Activated naive CD8-positive, alpha-beta T cell treated with anti-CD3 and anti-CD28 coated beads, Interleukin-2, amount 50 U/mL, for 24 hours (primary cell): Measurements from ENCODE around the gene EYS.
"Not testable (repeated sequence)": the region's sequence is repeated elsewhere in the genome, so short reads cannot be mapped to it uniquely, and the experiment has no call there.

Source experiments
- ATAC-seq: fragments of 150-1000 bp; cut with Tn5 transposase; one replicate; pipeline ENCODE4 v1.10.0; 2021
- DNase-seq: peaks from one replicate; pipeline ENCODE4 v3.0.0; 2021
- H3K27ac Mint-ChIP-seq: one replicate; pipeline ENCODE4 v1.8.0; 2021; ENCODE audit warnings: mild to moderate bottlenecking, mixed read lengths
- H3K27me3 Mint-ChIP-seq: one replicate; pipeline ENCODE4 v1.8.0; 2021; ENCODE audit warnings: mixed read lengths
- H3K36me3 Mint-ChIP-seq: one replicate; pipeline ENCODE4 v1.8.0; 2021; ENCODE audit warnings: low read depth, mixed read lengths
- H3K4me1 Mint-ChIP-seq: one replicate; pipeline ENCODE4 v1.8.0; 2021; ENCODE audit warnings: mixed read lengths
- H3K4me3 Mint-ChIP-seq: one replicate; pipeline ENCODE4 v1.8.0; 2021; ENCODE audit warnings: mild to moderate bottlenecking, moderate library complexity, mixed read lengths
- H3K9me3 Mint-ChIP-seq: one replicate; pipeline ENCODE4 v1.8.0; 2021; ENCODE audit warnings: mixed read lengths

Gene EYS

GRCh38 chr6:63803371-63803770 lies 1903.7 kb downstream of the EYS start:
- no peak overlapping the region for H3K4me3 Mint-ChIP-seq
- H3K4me1 Mint-ChIP-seq, result no peaks in the 10 kb centered on the region
- H3K36me3 Mint-ChIP-seq, result no peaks in the 10 kb centered on the region
- no peak overlapping the region for H3K27ac Mint-ChIP-seq
- H3K27me3 Mint-ChIP-seq, result peaks cover 2% of the 10 kb centered on the region
- ATAC-seq, result no peak
- no peaks in the 10 kb centered on the region for H3K9me3 Mint-ChIP-seq
- DNase-seq, result no peak

GRCh38 chr6:63802606-63803206 lies 1904.3 kb downstream of the EYS start:
- Mint-ChIP-seq H3K4me1 (no peaks in the 10 kb centered on the region), H3K4me3 (no peak overlapping the region), H3K9me3 (no peaks in the 10 kb centered on the region), H3K27me3 (no peaks in the 10 kb centered on the region), H3K27ac (no peak overlapping the region), H3K36me3 (no peaks in the 10 kb centered on the region)
- ATAC-seq (no peak), DNase-seq (no peak)

GRCh38 chr6:63800386-63800785 lies 1906.6 kb downstream of the EYS start:
- H3K27ac Mint-ChIP-seq, ATAC-seq, H3K9me3 Mint-ChIP-seq, H3K27me3 Mint-ChIP-seq, H3K4me3 Mint-ChIP-seq, H3K4me1 Mint-ChIP-seq, H3K36me3 Mint-ChIP-seq, DNase-seq: not testable (repeated sequence)

- Mint-ChIP-seq H3K4me1 (no peaks in the 10 kb centered on the region), H3K27ac (no peak overlapping the region), H3K4me3 (no peak overlapping the region), H3K9me3 (no peaks in the 10 kb centered on the region), H3K36me3 (no peaks in the 10 kb centered on the region), H3K27me3 (no peaks in the 10 kb centered on the region)
- no peak for DNase-seq
- no peak for ATAC-seq
Observed at GRCh38 chr6:63799813-63800212, 1907.2 kb downstream of the EYS start.

DNA sequence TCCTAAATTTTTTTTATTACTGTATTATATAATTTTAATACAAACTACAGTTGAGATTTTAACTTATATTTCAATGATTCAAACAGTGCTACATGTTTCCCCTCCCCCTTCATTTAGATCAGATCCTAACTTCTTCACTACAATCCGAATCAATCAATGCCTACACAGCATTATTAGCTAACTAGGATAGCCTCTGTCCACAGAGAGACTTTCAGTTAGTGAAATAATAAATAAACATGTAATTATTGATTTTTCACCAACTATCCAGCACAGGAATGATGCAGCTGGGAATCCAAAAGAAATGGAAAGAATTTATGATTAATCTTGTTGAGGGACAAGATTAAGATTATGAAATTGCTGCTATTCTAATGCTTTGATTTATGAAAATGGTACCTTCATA lies 1907.7 kb downstream of the EYS start:
- H3K9me3 Mint-ChIP-seq, result no peaks in the 10 kb centered on the region
- no peak overlapping the region for H3K27ac Mint-ChIP-seq
- H3K4me3 Mint-ChIP-seq, result no peak overlapping the region
- ATAC-seq, result no peak
- no peaks in the 10 kb centered on the region for H3K27me3 Mint-ChIP-seq
- H3K36me3 Mint-ChIP-seq, result no peaks in the 10 kb centered on the region
- no peaks in the 10 kb centered on the region for H3K4me1 Mint-ChIP-seq
- no peak for DNase-seq

DNA sequence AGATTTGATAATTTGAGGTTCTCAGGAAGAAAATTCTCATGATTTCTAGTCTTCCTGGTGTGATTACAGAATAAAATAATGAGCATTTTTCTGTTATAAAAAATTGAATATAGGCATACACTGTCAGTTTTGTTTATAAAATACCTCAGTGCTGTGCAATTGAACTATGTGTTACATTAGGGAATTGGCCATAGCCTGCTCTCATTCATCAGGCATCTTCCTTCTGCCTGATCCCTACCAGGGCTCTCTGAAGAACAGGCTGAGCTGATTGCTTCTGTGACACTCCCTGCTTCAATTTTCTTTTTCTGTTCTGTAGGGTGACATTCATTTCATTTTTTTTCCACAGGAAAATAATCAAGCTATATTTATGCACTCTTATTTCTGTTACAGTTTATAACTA lies 1908.6 kb downstream of the EYS start:
- no peaks in the 10 kb centered on the region for H3K4me1 Mint-ChIP-seq
- DNase-seq (no peak), ATAC-seq (no peak)
- H3K9me3 Mint-ChIP-seq, result no peaks in the 10 kb centered on the region
- no peak overlapping the region for H3K4me3 Mint-ChIP-seq
- no peak overlapping the region for H3K27ac Mint-ChIP-seq
- no peaks in the 10 kb centered on the region for H3K36me3 Mint-ChIP-seq
- no peaks in the 10 kb centered on the region for H3K27me3 Mint-ChIP-seq

GRCh38 chr6:63797721-63798120 lies 1909.3 kb downstream of the EYS start:
- no peak overlapping the region for H3K27ac Mint-ChIP-seq
- no peaks in the 10 kb centered on the region for H3K9me3 Mint-ChIP-seq
- no peaks in the 10 kb centered on the region for H3K4me1 Mint-ChIP-seq
- ATAC-seq, result no peak
- no peak overlapping the region for H3K4me3 Mint-ChIP-seq
- H3K36me3 Mint-ChIP-seq, result no peaks in the 10 kb centered on the region
- H3K27me3 Mint-ChIP-seq, result no peaks in the 10 kb centered on the region
- no peak for DNase-seq

- Mint-ChIP-seq H3K36me3 (no peaks in the 10 kb centered on the region), H3K27me3 (no peaks in the 10 kb centered on the region), H3K27ac (no peak overlapping the region), H3K4me3 (no peak overlapping the region), H3K4me1 (no peaks in the 10 kb centered on the region), H3K9me3 (no peaks in the 10 kb centered on the region)
- DNase-seq, result no peak
- no peak for ATAC-seq
Observed at GRCh38 chr6:63795826-63796225, 1911.2 kb downstream of the EYS start.

DNA sequence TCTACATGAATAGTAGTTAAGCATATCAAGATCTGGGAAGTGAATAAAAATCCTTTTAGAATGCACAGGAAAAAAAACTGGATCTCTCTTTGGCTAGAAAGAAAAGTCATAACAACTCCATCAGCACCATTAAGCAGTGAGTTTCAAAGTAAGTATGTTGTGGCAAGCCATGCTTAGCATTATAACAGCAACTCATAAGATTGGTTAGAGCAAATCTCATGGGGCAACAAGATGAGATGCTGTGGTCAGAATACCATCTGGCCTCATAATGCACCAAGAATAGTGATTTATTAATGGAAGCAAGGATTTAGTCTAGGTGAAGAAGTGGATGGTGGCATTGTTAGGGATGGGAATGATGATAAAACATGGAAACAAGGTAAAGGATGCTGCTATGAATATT lies 1912.0 kb downstream of the EYS start:
- no peak for ATAC-seq
- no peak overlapping the region for H3K4me3 Mint-ChIP-seq
- H3K27ac Mint-ChIP-seq, result no peak overlapping the region
- H3K9me3 Mint-ChIP-seq, result no peaks in the 10 kb centered on the region
- H3K27me3 Mint-ChIP-seq, result no peaks in the 10 kb centered on the region
- H3K4me1 Mint-ChIP-seq, result no peaks in the 10 kb centered on the region
- no peaks in the 10 kb centered on the region for H3K36me3 Mint-ChIP-seq
- DNase-seq, result no peak

GRCh38 chr6:63793465-63794137 lies 1913.4 kb downstream of the EYS start:
- ATAC-seq, result no peak
- DNase-seq, result no peak
- Mint-ChIP-seq H3K9me3 (no peaks in the 10 kb centered on the region), H3K27ac (no peak overlapping the region), H3K4me3 (no peak overlapping the region), H3K27me3 (no peaks in the 10 kb centered on the region), H3K36me3 (no peaks in the 10 kb centered on the region), H3K4me1 (no peaks in the 10 kb centered on the region)

- no peaks in the 10 kb centered on the region for H3K4me1 Mint-ChIP-seq
- H3K36me3 Mint-ChIP-seq, result no peaks in the 10 kb centered on the region
- H3K27ac Mint-ChIP-seq, result no peak overlapping the region
- no peaks in the 10 kb centered on the region for H3K27me3 Mint-ChIP-seq
- no peak overlapping the region for H3K4me3 Mint-ChIP-seq
- no peak for DNase-seq
- ATAC-seq, result no peak
- no peaks in the 10 kb centered on the region for H3K9me3 Mint-ChIP-seq
Observed at GRCh38 chr6:63792736-63793464, 1914.1 kb downstream of the EYS start.

- Mint-ChIP-seq H3K36me3 (no peaks in the 10 kb centered on the region), H3K9me3 (no peaks in the 10 kb centered on the region), H3K27me3 (peaks cover 1% of the 10 kb centered on the region), H3K27ac (no peak overlapping the region), H3K4me1 (no peaks in the 10 kb centered on the region), H3K4me3 (no peak overlapping the region)
- DNase-seq (no peak), ATAC-seq (no peak)
Observed at GRCh38 chr6:63790334-63790733, 1916.7 kb downstream of the EYS start.

GRCh38 chr6:63789699-63790098 lies 1917.3 kb downstream of the EYS start:
- H3K27me3 Mint-ChIP-seq, result peaks cover 1% of the 10 kb centered on the region
- no peak for ATAC-seq
- H3K4me1 Mint-ChIP-seq, result no peaks in the 10 kb centered on the region
- no peak overlapping the region for H3K4me3 Mint-ChIP-seq
- no peak overlapping the region for H3K27ac Mint-ChIP-seq
- DNase-seq, result no peak
- H3K36me3 Mint-ChIP-seq, result no peaks in the 10 kb centered on the region
- no peaks in the 10 kb centered on the region for H3K9me3 Mint-ChIP-seq

- H3K4me3 Mint-ChIP-seq, result no peak overlapping the region
- H3K9me3 Mint-ChIP-seq, result no peaks in the 10 kb centered on the region
- H3K36me3 Mint-ChIP-seq, result no peaks in the 10 kb centered on the region
- ATAC-seq (no peak), DNase-seq (no peak)
- H3K27me3 Mint-ChIP-seq, result peaks cover 3% of the 10 kb centered on the region
- H3K4me1 Mint-ChIP-seq, result no peaks in the 10 kb centered on the region
- H3K27ac Mint-ChIP-seq, result no peak overlapping the region
Observed at GRCh38 chr6:63788569-63788968, 1918.5 kb downstream of the EYS start.

DNA sequence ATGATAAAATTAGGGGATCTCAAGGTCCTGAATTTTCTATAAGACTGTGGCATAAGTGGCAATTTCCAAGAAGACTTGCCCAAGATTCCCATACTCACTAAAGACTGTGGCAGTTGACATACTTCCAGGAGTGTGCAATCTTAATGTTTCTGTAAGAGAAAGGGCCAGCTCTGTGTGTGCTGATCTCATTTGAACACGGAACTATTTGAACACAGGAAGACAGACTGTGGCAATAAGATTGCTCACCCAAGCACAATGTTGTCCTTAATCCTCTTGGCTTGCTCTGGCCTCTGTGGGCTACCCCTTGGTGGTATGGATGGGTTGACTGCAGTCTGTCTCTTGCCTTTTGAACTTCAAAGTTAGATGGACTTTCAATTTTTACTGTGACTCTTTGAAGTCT lies 1920.0 kb downstream of the EYS start:
- H3K27me3 Mint-ChIP-seq, result peaks cover 14% of the 10 kb centered on the region
- no peak overlapping the region for H3K27ac Mint-ChIP-seq
- no peaks in the 10 kb centered on the region for H3K4me1 Mint-ChIP-seq
- ATAC-seq, result no peak
- no peaks in the 10 kb centered on the region for H3K36me3 Mint-ChIP-seq
- H3K9me3 Mint-ChIP-seq, result no peaks in the 10 kb centered on the region
- no peak for DNase-seq
- no peak overlapping the region for H3K4me3 Mint-ChIP-seq
